BJ (cell line): ENCODE data around the gene FUT7. TPM values are rescaled to one million over a fixed set of nuclear protein-coding genes. Genes with fewer than 3 reads are reported as not detected.

Experiments
- CTCF ChIA-PET: fragments of 350-600 bp; formaldehyde crosslinking; extraction: SDS; loops from one replicate; lab custom pipeline; 2021; ENCODE audit warnings: antibody characterized with exemption, inconsistent platforms; lab: Yijun Ruan, JAX
- POLR2A ChIA-PET: fragments of 300-600 bp; sonication (Branson Sonifier 250); formaldehyde crosslinking; extraction: SDS; loops from one replicate; lab custom pipeline; 2021; ENCODE audit warnings: antibody characterized with exemption; lab: Charles Lee
- DNase-seq: peaks from one replicate; pipeline ENCODE4 v3.0.0-alpha.2; 2011; ENCODE audit warnings: low read depth
- H3K27me3 ChIP-seq: 2 replicates; pipeline ENCODE4 v1.6.0; 2011; ENCODE audit warnings: low read length; ENCODE audit not compliant: control insufficient read depth, insufficient read depth
- H3K36me3 ChIP-seq: 2 replicates; pipeline ENCODE4 v1.5.1; 2011; ENCODE audit warnings: low read length; ENCODE audit not compliant: control insufficient read depth, insufficient read depth
- H3K4me3 ChIP-seq: 2 replicates; pipeline ENCODE4 v1.5.1; 2011; ENCODE audit warnings: low read depth, mild to moderate bottlenecking, control low read depth, low read length
- polyA plus RNA-seq: library from polyadenylated mRNA; depleted of rRNA; stranded (reverse); fragments of >200 nt; gene quantifications from 2 replicates; pipeline ENCODE4 v1.2.3, GENCODE V29; 2011
- TF ChIP-seq, protein P1 (sequence below): IDR thresholded peaks from 2 replicates; pipeline ENCODE4 v1.5.1; 2011; ENCODE audit warnings: low read depth, mild to moderate bottlenecking, control low read depth, inconsistent platforms, low read length, moderate library complexity; ENCODE audit not compliant: insufficient read depth

FUT7 gene
- polyA plus RNA-seq, 1 experiment, result not detected

DNA sequence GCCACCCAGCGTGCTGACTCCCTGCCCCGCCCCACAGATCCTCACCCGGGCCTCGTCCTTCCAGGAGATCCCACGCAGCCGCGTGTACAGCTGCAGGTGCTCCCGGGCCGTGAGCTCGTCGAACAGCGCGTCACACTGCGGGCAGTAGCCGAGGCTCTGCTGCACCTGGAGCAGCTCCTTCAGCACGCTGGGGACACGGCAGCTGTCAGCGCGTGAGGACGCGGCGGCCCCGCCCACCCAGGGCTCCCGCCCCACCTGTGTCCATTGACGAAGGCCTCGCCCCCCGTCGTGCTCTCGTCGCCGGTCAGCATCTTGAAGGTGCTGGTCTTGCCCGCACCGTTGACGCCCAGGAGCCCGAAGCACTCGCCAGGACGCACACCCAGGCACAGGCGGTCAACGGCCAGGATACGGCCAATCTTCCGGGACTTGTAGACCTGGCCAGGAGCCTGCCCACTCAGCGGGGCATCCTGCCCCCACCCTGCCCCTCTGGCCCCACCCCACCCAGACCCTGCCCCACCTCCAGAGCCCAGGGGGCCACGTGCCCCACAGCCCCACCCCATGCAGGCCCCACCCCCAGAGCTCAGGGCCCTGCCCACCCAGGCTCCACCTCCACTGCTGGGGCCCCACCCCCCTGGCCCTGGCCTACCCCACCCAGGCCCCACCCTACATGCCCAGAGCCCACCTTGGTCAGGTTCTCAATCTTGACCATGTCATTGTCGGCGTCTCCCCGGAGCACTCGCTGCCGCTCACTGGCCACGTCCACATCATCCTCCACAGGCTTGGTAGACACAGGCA lies 21.8 kb downstream of the FUT7 start:
- DNase-seq, result no peak
- no peaks in the 10 kb centered on the region for H3K27me3 ChIP-seq
- peaks cover 11% of the 10 kb centered on the region for H3K36me3 ChIP-seq
- ChIA-PET CTCF (interaction anchor here (1.0 to 1.2 kb wide), 2 partner anchors 17 to 19 kb away, joined by 3 read pairs; no protein-coding TSS in a partner anchor), POLR2A (no interaction called here)
- TF ChIP-seq, protein P1, sequence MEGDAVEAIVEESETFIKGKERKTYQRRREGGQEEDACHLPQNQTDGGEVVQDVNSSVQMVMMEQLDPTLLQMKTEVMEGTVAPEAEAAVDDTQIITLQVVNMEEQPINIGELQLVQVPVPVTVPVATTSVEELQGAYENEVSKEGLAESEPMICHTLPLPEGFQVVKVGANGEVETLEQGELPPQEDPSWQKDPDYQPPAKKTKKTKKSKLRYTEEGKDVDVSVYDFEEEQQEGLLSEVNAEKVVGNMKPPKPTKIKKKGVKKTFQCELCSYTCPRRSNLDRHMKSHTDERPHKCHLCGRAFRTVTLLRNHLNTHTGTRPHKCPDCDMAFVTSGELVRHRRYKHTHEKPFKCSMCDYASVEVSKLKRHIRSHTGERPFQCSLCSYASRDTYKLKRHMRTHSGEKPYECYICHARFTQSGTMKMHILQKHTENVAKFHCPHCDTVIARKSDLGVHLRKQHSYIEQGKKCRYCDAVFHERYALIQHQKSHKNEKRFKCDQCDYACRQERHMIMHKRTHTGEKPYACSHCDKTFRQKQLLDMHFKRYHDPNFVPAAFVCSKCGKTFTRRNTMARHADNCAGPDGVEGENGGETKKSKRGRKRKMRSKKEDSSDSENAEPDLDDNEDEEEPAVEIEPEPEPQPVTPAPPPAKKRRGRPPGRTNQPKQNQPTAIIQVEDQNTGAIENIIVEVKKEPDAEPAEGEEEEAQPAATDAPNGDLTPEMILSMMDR, result no peak
- H3K4me3 ChIP-seq, result no peak overlapping the region

DNA sequence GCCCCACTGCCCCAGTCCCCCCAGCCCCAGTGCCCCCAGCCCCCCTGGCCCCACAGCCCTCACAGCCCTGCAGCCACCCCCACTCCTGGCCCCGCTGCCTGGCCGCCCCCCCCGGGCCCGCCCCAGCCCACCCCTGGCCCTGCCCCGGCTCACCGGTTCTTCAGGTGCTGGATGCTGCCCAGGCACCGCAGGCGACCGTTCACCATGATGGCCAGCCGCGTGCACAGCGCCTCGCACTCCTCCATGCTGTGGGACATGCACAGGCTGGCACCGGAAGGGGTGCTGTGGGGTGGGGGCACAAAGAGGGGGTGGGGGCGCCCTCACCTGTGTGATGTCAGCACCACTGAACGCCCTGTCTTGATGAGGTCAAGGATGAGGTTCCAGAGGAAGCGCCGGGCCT lies 22.7 kb downstream of the FUT7 start:
- ChIA-PET CTCF (interaction anchor here (1.0 to 1.2 kb wide), 2 partner anchors 18 to 20 kb away, joined by 3 read pairs; no protein-coding TSS in a partner anchor), POLR2A (no interaction called here)
- no peak for DNase-seq
- TF ChIP-seq, protein P1, result no peak
- Histone ChIP-seq H3K27me3 (no peaks in the 10 kb centered on the region), H3K36me3 (peaks cover 8% of the 10 kb centered on the region), H3K4me3 (no peak overlapping the region)

DNA sequence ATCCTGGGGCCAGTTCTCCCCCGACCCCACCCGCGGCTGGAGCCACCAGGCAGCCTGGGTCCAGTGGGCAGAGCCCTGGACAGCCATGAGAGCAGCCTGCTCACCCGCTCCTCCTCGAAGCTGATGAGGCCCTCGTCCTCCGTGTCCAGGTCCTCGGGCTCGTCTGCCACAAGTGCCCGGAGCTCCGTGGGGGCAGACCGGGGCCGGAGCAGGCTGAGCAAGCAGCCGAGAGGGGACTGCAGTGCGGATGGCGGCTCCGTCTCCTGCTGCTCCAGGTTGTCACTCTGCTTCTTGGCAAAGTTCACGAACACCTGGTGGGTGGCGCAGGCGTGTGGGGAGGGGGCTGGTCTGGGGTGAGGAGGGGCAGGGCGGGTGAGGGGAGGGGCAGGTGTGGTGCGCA lies 23.6 kb downstream of the FUT7 start:
- no peak for DNase-seq

DNA sequence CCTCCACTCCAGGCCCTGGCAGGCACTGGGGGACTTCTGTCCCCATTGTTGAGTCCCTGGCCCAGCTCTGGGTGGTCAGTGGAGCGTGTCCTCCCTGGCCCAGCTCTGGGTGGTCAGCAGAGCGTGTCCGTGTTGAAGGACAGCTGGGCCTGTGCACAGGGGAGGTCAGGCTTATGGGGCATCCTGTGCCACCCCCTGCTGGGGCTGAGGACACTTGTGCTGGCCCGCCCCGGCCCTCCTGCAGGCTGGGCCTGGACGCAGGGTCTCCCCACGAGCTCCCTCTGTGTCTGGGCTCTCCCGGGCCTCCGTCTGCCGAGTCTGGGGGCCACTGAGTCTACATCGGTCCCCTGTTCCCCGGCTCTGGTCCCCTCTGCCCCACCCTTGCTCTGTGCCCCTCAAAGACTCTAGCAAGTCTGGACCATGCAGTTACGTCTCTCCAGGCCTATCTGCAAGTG lies 24.0 kb downstream of the FUT7 start:
- Histone ChIP-seq H3K4me3 (no peak overlapping the region), H3K36me3 (peaks cover 8% of the 10 kb centered on the region), H3K27me3 (no peaks in the 10 kb centered on the region)
- CTCF ChIA-PET, result interaction anchor here (0.8 to 2.3 kb wide), 4 partner anchors 9 to 56 kb away, joined by 3 to 9 read pairs (median 3); partner anchors contain the start of gene ABCA2
- POLR2A ChIA-PET, result interaction anchor here (0.5 kb wide), 1 partner anchor 9 kb away, joined by 3 read pairs; no protein-coding TSS in a partner anchor
- DNase-seq, result no peak
- TF ChIP-seq, protein P1, result no peak

More for the DNA sequence above, 23.6 kb downstream of the FUT7 start:
- TF ChIP-seq, protein P1, result no peak
- ChIA-PET CTCF (interaction anchor here (1.0 to 2.3 kb wide), 2 partner anchors 12 to 21 kb away, joined by 3 to 9 read pairs; partner anchors contain the start of gene ABCA2), POLR2A (no interaction called here)
- Histone ChIP-seq H3K4me3 (no peak overlapping the region), H3K27me3 (no peaks in the 10 kb centered on the region), H3K36me3 (peaks cover 8% of the 10 kb centered on the region)
